ENCODE measurements around the gene KCNJ11.

The KCNJ11 gene

GRCh38 chr11:17408026-17408425 is 19.6 kb upstream of the KCNJ11 start:
- DNase-seq = no peak

GRCh38 chr11:17407575-17407974 is 19.1 kb upstream of the KCNJ11 start:
- no peak for DNase-seq

GRCh38 chr11:17406818-17407149 is 18.3 kb upstream of the KCNJ11 start:
- no peak for DNase-seq

- no peak for DNase-seq
Observed at GRCh38 chr11:17406082-17406817, 17.8 kb upstream of the KCNJ11 start.

GRCh38 chr11:17405232-17406005 is 17.0 kb upstream of the KCNJ11 start:
- DNase-seq = no peak

GRCh38 chr11:17403980-17404759 is 15.7 kb upstream of the KCNJ11 start:
- no peak for DNase-seq

GRCh38 chr11:17402486-17402885 is 14.0 kb upstream of the KCNJ11 start:
- no peak for DNase-seq

GRCh38 chr11:17401841-17402240 is 13.4 kb upstream of the KCNJ11 start:
- DNase-seq = no peak

- DNase-seq = no peak
Observed at GRCh38 chr11:17401316-17401715, 12.9 kb upstream of the KCNJ11 start.

GRCh38 chr11:17400048-17400775 is 11.8 kb upstream of the KCNJ11 start:
- no peak for DNase-seq

- no peak for DNase-seq
Observed at GRCh38 chr11:17399236-17399635, 10.8 kb upstream of the KCNJ11 start.

GRCh38 chr11:17397311-17398002 is 9.0 kb upstream of the KCNJ11 start:
- DNase-seq = no peak

GRCh38 chr11:17396598-17397310 is 8.3 kb upstream of the KCNJ11 start:
- no peak for DNase-seq

GRCh38 chr11:17395978-17396377 is 7.5 kb upstream of the KCNJ11 start:
- DNase-seq = no peak

- no peak for DNase-seq
Observed at GRCh38 chr11:17395554-17395961, 7.1 kb upstream of the KCNJ11 start.

GRCh38 chr11:17394743-17395390 is 6.4 kb upstream of the KCNJ11 start:
- DNase-seq = no peak

- DNase-seq = no peak
Observed at GRCh38 chr11:17393472-17393871, 5.0 kb upstream of the KCNJ11 start.

GRCh38 chr11:17392872-17393271 is 4.4 kb upstream of the KCNJ11 start:
- no peak for DNase-seq

GRCh38 chr11:17391493-17392355 is 3.3 kb upstream of the KCNJ11 start:
- DNase-seq = no peak

All from hematopoietic multipotent progenitor cell treated with erythropoietin and hydrocortisone succinate and interleukin-3 and kit ligand, for 8 days (in vitro differentiated cells).